Measurements from ENCODE around the gene SMARCAL1. TPM values are rescaled to one million over a fixed set of nuclear protein-coding genes. Genes with fewer than 3 reads are reported as not detected.
A peak's percentile ranks its signal among the peaks of the same experiment; 100 is the strongest.

The SMARCAL1 gene
- total and polyA plus RNA-seq, 9 of the 15 experiments (the other 6 are each of a cell fraction or from before 2014, with no cell fraction given) = 8.2 to 27.9 (median 12.4) TPM

- TF ChIP-seq MAX (CRISPR knock-in tag; IDR thresholded peaks at IDR 0.05) (peak; percentile 61), RBM14 (IDR thresholded peaks at IDR 0.05; ENCODE audit: borderline replicate concordance, insufficient read depth, low read depth, low read length) (no peak), SP1 (CRISPR knock-in tag; IDR thresholded peaks at IDR 0.05) (peak; percentile 94), SOX6 (IDR thresholded peaks at IDR 0.05) (no peak), ZNF318 (IDR thresholded peaks at IDR 0.05; ENCODE audit: borderline replicate concordance in 1 of 2, low read depth in 1 of 2) (no peak), KLF6 (CRISPR knock-in tag; IDR thresholded peaks at IDR 0.05; ENCODE audit: borderline replicate concordance) (no peak), TCF3 (CRISPR knock-in tag; IDR thresholded peaks at IDR 0.05) (no peak), SRSF1 (IDR thresholded peaks at IDR 0.05; ENCODE audit: low read depth, low read length) (no peak), FOXK2 (conservative IDR thresholded peaks at IDR 0.05 in 1 of 2, IDR thresholded peaks at IDR 0.05 in 1 of 2; ENCODE audit: low read depth in 2 of 2) (peak in 1 of 2 experiments; percentile 98; a peak in 2 of 4 replicates), C11orf30 (IDR thresholded peaks at IDR 0.05; ENCODE audit: low read depth) (peak; percentile 44), FOXJ3 (CRISPR knock-in tag; IDR thresholded peaks at IDR 0.05) (no peak), TFAP4 (CRISPR knock-in tag; IDR thresholded peaks at IDR 0.05; ENCODE audit: borderline replicate concordance) (peak; percentile 80), RB1 (IDR thresholded peaks at IDR 0.05; ENCODE audit: low read depth) (peak; percentile 3; the same call in 1 of the 2 replicates), FOSL1 (tag; conservative IDR thresholded peaks at IDR 0.05) (peak; percentile 39; the same call in 1 of the 2 replicates), ZNF316 (IDR thresholded peaks at IDR 0.05) (no peak), CC2D1A (IDR thresholded peaks at IDR 0.05) (no peak)
Observed at GRCh38 chr2:216412022-216412999, at the start of gene SMARCAL1 (continued).

Data from K562 (cell line).